Measurements from ENCODE around the gene PFKL.

- TF ChIP-seq POLR2A (IDR thresholded peaks at IDR 0.05; ENCODE audit: low read depth, low read length) (no peak), POLR2AphosphoS5 (IDR thresholded peaks at IDR 0.05; ENCODE audit: low read depth, low read length) (no peak)
Measured at GRCh38 chr21:44285138-44285992, 14.5 kb upstream of the PFKL start, which contains the start of gene AIRE.

Measured in GM12891 (cell line).